HCT116 (cell line): Measurements from ENCODE around the gene COL5A1.

ENCODE experiments used
- EZH2 ChIP-seq: fragments of 200-600 bp; sonication (generic); IDR thresholded peaks from 2 replicates; pipeline ENCODE4 v1.6.1; 2017; ENCODE audit warnings: antibody characterized with exemption, mixed run types
- EZH2phosphoT487 ChIP-seq: fragments of 200-600 bp; IDR thresholded peaks from 2 replicates; pipeline ENCODE4 v1.6.1; 2018; ENCODE audit warnings: antibody characterized with exemption, borderline replicate concordance
- POLR2A ChIP-seq: IDR thresholded peaks from 2 replicates; pipeline ENCODE4 v1.7.0; 2011; ENCODE audit warnings: borderline replicate concordance; ENCODE audit not compliant: insufficient read depth, insufficient read length; ENCODE audit errors: extremely low read depth
- SIN3A ChIP-seq: IDR thresholded peaks from 2 replicates; pipeline ENCODE4 v1.6.1; 2012; ENCODE audit warnings: low read depth
- SP1 ChIP-seq: IDR thresholded peaks from 2 replicates; pipeline ENCODE4 v1.6.1; 2012; ENCODE audit warnings: low read depth
- TCF7L2 ChIP-seq: IDR thresholded peaks from 2 replicates; pipeline ENCODE4 v1.7.0; 2011; ENCODE audit warnings: borderline replicate concordance, inconsistent platforms; ENCODE audit not compliant: insufficient read depth, insufficient read length; ENCODE audit errors: extremely low read depth
- YY1 ChIP-seq: IDR thresholded peaks from 2 replicates; pipeline ENCODE4 v1.6.1; 2011; ENCODE audit warnings: low read length, low read depth, moderate library complexity, mild to moderate bottlenecking; ENCODE audit not compliant: insufficient replicate concordance; ENCODE audit errors: extremely low read depth
- ZNF274 ChIP-seq: fragments of 200-500 bp; sonication (Bioruptor generic); IDR thresholded peaks from 2 replicates; pipeline ENCODE4 v1.6.1; 2014; ENCODE audit warnings: mild to moderate bottlenecking, low read depth, low read length, inconsistent platforms
- TF ChIP-seq, protein P1 (sequence below), 3 experiments: fragments of 200-600 bp in 1 of 3; sonication (generic) in 1 of 3; IDR thresholded peaks in 2 of 3; conservative IDR thresholded peaks in 1 of 3; 2 replicates each; pipeline ENCODE4 v1.5.1; 2012 to 2017; ENCODE audit warnings: low read depth in 2 of 3, low read length in 2 of 3, antibody characterized with exemption in 1 of 3, borderline replicate concordance in 1 of 3, control low read depth in 1 of 3, mild to moderate bottlenecking in 1 of 3, mixed read lengths in 1 of 3, mixed run types in 1 of 3, moderate library complexity in 1 of 3; ENCODE audit not compliant: insufficient read depth in 1 of 3
- TF ChIP-seq, protein P2 (sequence below): IDR thresholded peaks from 2 replicates; pipeline ENCODE4 v1.6.1; 2012

DNA sequence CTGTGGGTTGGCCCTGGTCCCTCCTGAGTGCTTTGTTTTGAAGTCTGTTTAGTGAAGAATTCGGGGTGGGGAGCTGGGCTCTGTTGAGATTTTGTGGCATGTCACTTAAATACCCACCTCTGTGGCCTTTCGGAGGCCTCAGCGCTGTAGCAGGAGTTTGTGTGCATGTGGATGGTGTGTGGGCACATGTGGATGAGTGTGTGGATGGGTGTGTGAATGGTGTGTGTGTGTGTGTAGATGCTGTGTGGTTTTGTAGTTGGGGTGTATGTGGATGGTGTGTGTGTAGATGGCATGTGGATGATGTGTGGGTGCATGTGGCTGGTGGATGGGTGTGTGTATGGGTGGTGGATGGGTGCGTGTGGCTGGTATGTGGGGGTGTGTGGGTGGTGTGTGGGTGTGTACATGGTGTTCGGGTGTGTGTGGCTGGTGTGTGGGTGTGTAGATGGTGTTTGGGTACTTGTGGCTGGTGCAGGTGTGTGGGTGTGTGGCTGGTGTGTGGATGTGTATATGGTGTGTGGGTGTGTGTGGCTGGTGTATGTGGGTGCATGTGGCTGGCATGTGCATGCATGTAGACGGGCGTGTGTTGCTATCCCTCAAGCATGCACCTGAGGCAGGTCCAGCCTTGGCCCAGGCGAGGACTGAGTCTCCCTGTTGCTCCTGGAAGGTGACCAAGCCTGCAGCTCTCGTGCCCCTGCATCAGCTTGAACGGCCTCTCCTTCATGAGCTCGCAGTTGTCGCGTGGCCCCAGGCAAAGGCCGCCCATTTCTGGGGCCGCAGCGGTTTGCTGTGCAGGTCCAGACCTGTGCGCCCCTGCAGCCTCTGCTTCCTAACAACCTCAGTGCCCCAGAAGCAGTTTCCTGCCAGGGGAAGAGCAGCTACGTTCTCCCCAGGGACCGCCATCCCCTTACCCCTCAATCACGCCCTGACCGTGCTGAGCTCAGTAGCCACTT, 185.0 kb downstream of the COL5A1 start:
- TF ChIP-seq, protein P1, sequence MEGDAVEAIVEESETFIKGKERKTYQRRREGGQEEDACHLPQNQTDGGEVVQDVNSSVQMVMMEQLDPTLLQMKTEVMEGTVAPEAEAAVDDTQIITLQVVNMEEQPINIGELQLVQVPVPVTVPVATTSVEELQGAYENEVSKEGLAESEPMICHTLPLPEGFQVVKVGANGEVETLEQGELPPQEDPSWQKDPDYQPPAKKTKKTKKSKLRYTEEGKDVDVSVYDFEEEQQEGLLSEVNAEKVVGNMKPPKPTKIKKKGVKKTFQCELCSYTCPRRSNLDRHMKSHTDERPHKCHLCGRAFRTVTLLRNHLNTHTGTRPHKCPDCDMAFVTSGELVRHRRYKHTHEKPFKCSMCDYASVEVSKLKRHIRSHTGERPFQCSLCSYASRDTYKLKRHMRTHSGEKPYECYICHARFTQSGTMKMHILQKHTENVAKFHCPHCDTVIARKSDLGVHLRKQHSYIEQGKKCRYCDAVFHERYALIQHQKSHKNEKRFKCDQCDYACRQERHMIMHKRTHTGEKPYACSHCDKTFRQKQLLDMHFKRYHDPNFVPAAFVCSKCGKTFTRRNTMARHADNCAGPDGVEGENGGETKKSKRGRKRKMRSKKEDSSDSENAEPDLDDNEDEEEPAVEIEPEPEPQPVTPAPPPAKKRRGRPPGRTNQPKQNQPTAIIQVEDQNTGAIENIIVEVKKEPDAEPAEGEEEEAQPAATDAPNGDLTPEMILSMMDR (IDR thresholded peaks at IDR 0.05 in 2 of 3, conservative IDR thresholded peaks at IDR 0.05 in 1 of 3; ENCODE audit: borderline replicate concordance in 1 of 3, insufficient read depth in 1 of 3, low read depth in 2 of 3, low read length in 2 of 3): no peak
- TF ChIP-seq, protein P2, sequence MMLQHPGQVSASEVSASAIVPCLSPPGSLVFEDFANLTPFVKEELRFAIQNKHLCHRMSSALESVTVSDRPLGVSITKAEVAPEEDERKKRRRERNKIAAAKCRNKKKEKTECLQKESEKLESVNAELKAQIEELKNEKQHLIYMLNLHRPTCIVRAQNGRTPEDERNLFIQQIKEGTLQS: no peak
- TF ChIP-seq ZNF274: no peak
- TF ChIP-seq POLR2A: no peak
- no peak for TF ChIP-seq EZH2phosphoT487
- TF ChIP-seq SIN3A: no peak
- no peak for TF ChIP-seq SP1
- TF ChIP-seq TCF7L2: no peak
- no peak for TF ChIP-seq EZH2
- no peak for TF ChIP-seq YY1
